Measurements from ENCODE around the gene INPP5A.
A peak's percentile ranks its signal among the peaks of the same experiment; 100 is the strongest.

INPP5A gene

DNA sequence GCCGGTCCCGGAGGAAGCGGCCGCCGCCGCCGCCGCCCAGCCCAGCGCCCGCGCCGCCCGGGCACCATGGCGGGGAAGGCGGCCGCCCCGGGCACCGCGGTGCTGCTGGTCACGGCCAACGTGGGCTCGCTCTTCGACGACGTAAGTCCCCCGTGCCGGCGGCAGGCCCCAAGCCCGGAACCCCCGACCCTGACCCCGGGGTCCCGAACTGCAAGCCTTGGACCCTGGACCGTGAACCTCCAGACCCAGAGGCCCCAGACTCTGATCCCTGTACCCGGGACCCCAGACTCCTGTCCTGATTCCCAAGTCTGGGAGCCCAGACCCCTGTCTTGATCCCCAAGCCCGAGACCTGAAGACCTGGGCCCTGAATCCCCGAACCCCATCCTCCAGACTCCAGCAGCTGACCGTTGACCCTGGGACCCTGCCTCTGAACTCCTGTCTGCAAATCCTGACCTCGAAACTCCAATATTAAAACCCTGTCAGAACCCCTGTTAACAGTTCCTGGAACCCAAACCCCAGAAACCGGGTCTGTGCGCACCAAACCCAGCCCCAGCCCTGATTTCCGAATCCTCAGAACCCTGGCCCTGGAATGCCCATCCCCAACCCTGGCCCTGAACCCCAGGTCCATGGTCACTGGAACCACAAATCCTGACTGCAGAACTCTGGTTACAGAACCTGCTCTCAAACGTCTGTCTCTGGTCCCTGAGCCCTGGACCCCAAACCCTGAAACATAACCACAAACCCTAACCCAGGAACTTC is 623 bp downstream of the INPP5A start:
- Histone ChIP-seq H3K23ac (ENCODE audit: low read length) (peak overlapping the region; percentile 80), H3K79me1 (ENCODE audit: low read length) (peaks cover 7% of the 10 kb centered on the region), H3K18ac (ENCODE audit: low read length) (peak overlapping the region; percentile 84), H3K79me2 (ENCODE audit: control insufficient read depth, insufficient read depth, low read length) (no peaks in the 10 kb centered on the region), H2AK5ac (ENCODE audit: low read length) (no peak overlapping the region), H3K36me3 (ENCODE audit: control insufficient read depth, insufficient read depth, low read length) (no peaks in the 10 kb centered on the region), H2BK15ac (replicated peaks; ENCODE audit: low read depth) (no peak overlapping the region), H3K4me2 (ENCODE audit: low read length) (peak overlapping the region; percentile 49), H3K27me3 (ENCODE audit: insufficient read depth, low read length, poor library complexity) (no peaks in the 10 kb centered on the region), H3K4me3 (ENCODE audit: low read length) (peak overlapping the region; percentile 55), H4K8ac (ENCODE audit: low read depth, low read length) (no peak overlapping the region), H3K27ac (ENCODE audit: low read depth, low read length) (no peak overlapping the region), H3K9ac (ENCODE audit: low read length) (peak overlapping the region; percentile 83), H3K4me1 (ENCODE audit: control insufficient read depth, low read depth, low read length) (peaks cover 3% of the 10 kb centered on the region), H2BK120ac (ENCODE audit: low read depth, low read length) (no peak overlapping the region), H4K5ac (ENCODE audit: low read length) (no peak overlapping the region), H3K4ac (ENCODE audit: low read depth, low read length) (peak overlapping the region; percentile 43), H2BK5ac (ENCODE audit: low read length) (no peak overlapping the region), H3K56ac (ENCODE audit: low read length) (peak overlapping the region; percentile 85)
- DNase-seq: no peak
- WGBS (ENCODE audit: extremely low coverage, insufficient coverage, low lambda C conversion rate): no CpG with 5 or more reads among the region's 42 CpGs

GRCh38 chr10:132538790-132539421 is 1.3 kb downstream of the INPP5A start:
- Histone ChIP-seq H2BK5ac (ENCODE audit: low read length) (no peak overlapping the region), H2AK5ac (ENCODE audit: low read length) (no peak overlapping the region), H3K56ac (ENCODE audit: low read length) (peak overlapping the region; percentile 85), H3K4me1 (ENCODE audit: control insufficient read depth, low read depth, low read length) (peaks cover 3% of the 10 kb centered on the region), H3K79me1 (ENCODE audit: low read length) (peaks cover 7% of the 10 kb centered on the region), H2BK15ac (replicated peaks; ENCODE audit: low read depth) (no peak overlapping the region), H4K8ac (ENCODE audit: low read depth, low read length) (no peak overlapping the region), H3K27me3 (ENCODE audit: insufficient read depth, low read length, poor library complexity) (no peaks in the 10 kb centered on the region), H3K23ac (ENCODE audit: low read length) (peak overlapping the region; percentile 80), H2BK120ac (ENCODE audit: low read depth, low read length) (no peak overlapping the region), H3K9ac (ENCODE audit: low read length) (peak overlapping the region; percentile 83), H3K36me3 (ENCODE audit: control insufficient read depth, insufficient read depth, low read length) (no peaks in the 10 kb centered on the region), H4K5ac (ENCODE audit: low read length) (no peak overlapping the region), H3K79me2 (ENCODE audit: control insufficient read depth, insufficient read depth, low read length) (peaks cover 1% of the 10 kb centered on the region), H3K27ac (ENCODE audit: low read depth, low read length) (no peak overlapping the region), H3K4ac (ENCODE audit: low read depth, low read length) (no peak overlapping the region), H3K4me2 (ENCODE audit: low read length) (peak overlapping the region; percentile 49), H3K18ac (ENCODE audit: low read length) (no peak overlapping the region), H3K4me3 (ENCODE audit: low read length) (no peak overlapping the region)
- WGBS (ENCODE audit: extremely low coverage, insufficient coverage, low lambda C conversion rate): no CpG with 5 or more reads among the region's 2 CpGs
- no peak for DNase-seq

GRCh38 chr10:132539431-132539839 is 1.8 kb downstream of the INPP5A start:
- H2AK5ac ChIP-seq (ENCODE audit: low read length): no peak overlapping the region
- no peak overlapping the region for H2BK15ac ChIP-seq (replicated peaks; ENCODE audit: low read depth)
- no peak overlapping the region for H3K4ac ChIP-seq (ENCODE audit: low read depth, low read length)
- H2BK120ac ChIP-seq (ENCODE audit: low read depth, low read length): no peak overlapping the region
- H3K36me3 ChIP-seq (ENCODE audit: control insufficient read depth, insufficient read depth, low read length): no peaks in the 10 kb centered on the region
- H2BK5ac ChIP-seq (ENCODE audit: low read length): no peak overlapping the region
- H3K4me2 ChIP-seq (ENCODE audit: low read length): no peak overlapping the region
- no peak overlapping the region for H3K23ac ChIP-seq (ENCODE audit: low read length)
- H3K9ac ChIP-seq (ENCODE audit: low read length): no peak overlapping the region
- no peak for DNase-seq
- H3K4me1 ChIP-seq (ENCODE audit: control insufficient read depth, low read depth, low read length): peaks cover 3% of the 10 kb centered on the region
- no peak overlapping the region for H3K27ac ChIP-seq (ENCODE audit: low read depth, low read length)
- H4K8ac ChIP-seq (ENCODE audit: low read depth, low read length): no peak overlapping the region
- H3K56ac ChIP-seq (ENCODE audit: low read length): no peak overlapping the region
- no CpG with 5 or more reads among the region's 11 CpGs for WGBS (ENCODE audit: extremely low coverage, insufficient coverage, low lambda C conversion rate)
- H3K4me3 ChIP-seq (ENCODE audit: low read length): no peak overlapping the region
- peaks cover 9% of the 10 kb centered on the region for H3K79me1 ChIP-seq (ENCODE audit: low read length)
- H3K79me2 ChIP-seq (ENCODE audit: control insufficient read depth, insufficient read depth, low read length): peaks cover 1% of the 10 kb centered on the region
- no peaks in the 10 kb centered on the region for H3K27me3 ChIP-seq (ENCODE audit: insufficient read depth, low read length, poor library complexity)
- H4K5ac ChIP-seq (ENCODE audit: low read length): no peak overlapping the region
- no peak overlapping the region for H3K18ac ChIP-seq (ENCODE audit: low read length)

DNA sequence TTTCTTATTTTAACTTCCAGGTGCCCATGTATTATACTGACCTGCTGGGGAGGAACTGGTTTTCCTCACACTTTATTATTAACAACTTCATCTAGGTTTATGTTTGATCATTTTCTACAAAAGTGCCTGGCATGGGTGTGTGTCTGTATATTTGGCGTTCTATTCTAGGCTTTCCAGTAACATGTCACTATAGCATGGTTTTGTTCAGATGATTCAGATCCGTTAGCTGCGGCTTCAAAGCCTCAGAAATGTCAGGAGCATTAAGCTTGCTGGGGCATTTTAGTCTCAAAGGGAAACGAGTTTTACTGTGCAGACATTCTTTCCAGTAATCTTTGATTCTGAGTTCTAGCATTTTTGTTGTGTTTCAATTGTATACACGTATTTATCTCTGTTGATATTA is 2.3 kb downstream of the INPP5A start:
- Histone ChIP-seq H2BK5ac (ENCODE audit: low read length) (no peak overlapping the region), H3K4me2 (ENCODE audit: low read length) (no peak overlapping the region), H3K18ac (ENCODE audit: low read length) (no peak overlapping the region), H3K27ac (ENCODE audit: low read depth, low read length) (no peak overlapping the region), H3K4ac (ENCODE audit: low read depth, low read length) (no peak overlapping the region), H4K5ac (ENCODE audit: low read length) (no peak overlapping the region), H3K9ac (ENCODE audit: low read length) (no peak overlapping the region), H3K79me2 (ENCODE audit: control insufficient read depth, insufficient read depth, low read length) (peaks cover 1% of the 10 kb centered on the region), H3K23ac (ENCODE audit: low read length) (no peak overlapping the region), H3K36me3 (ENCODE audit: control insufficient read depth, insufficient read depth, low read length) (no peaks in the 10 kb centered on the region), H3K56ac (ENCODE audit: low read length) (no peak overlapping the region), H3K4me1 (ENCODE audit: control insufficient read depth, low read depth, low read length) (peaks cover 3% of the 10 kb centered on the region), H2BK15ac (replicated peaks; ENCODE audit: low read depth) (no peak overlapping the region), H4K8ac (ENCODE audit: low read depth, low read length) (no peak overlapping the region), H3K4me3 (ENCODE audit: low read length) (no peak overlapping the region), H2AK5ac (ENCODE audit: low read length) (no peak overlapping the region), H3K79me1 (ENCODE audit: low read length) (peaks cover 10% of the 10 kb centered on the region), H3K27me3 (ENCODE audit: insufficient read depth, low read length, poor library complexity) (no peaks in the 10 kb centered on the region), H2BK120ac (ENCODE audit: low read depth, low read length) (no peak overlapping the region)
- WGBS (ENCODE audit: extremely low coverage, insufficient coverage, low lambda C conversion rate): no CpG with 5 or more reads among the region's 5 CpGs
- DNase-seq: no peak

- no peak overlapping the region for H3K4me2 ChIP-seq (ENCODE audit: low read length)
- H3K18ac ChIP-seq (ENCODE audit: low read length): no peak overlapping the region
- H3K79me1 ChIP-seq (ENCODE audit: low read length): peaks cover 11% of the 10 kb centered on the region
- no peak overlapping the region for H3K23ac ChIP-seq (ENCODE audit: low read length)
- H3K4ac ChIP-seq (ENCODE audit: low read depth, low read length): no peak overlapping the region
- no peaks in the 10 kb centered on the region for H3K36me3 ChIP-seq (ENCODE audit: control insufficient read depth, insufficient read depth, low read length)
- no peaks in the 10 kb centered on the region for H3K27me3 ChIP-seq (ENCODE audit: insufficient read depth, low read length, poor library complexity)
- no CpG with 5 or more reads among the region's 12 CpGs for whole genome bisulfite sequencing (ENCODE audit: extremely low coverage, insufficient coverage, low lambda C conversion rate)
- H4K5ac ChIP-seq (ENCODE audit: low read length): no peak overlapping the region
- H3K4me1 ChIP-seq (ENCODE audit: control insufficient read depth, low read depth, low read length): peaks cover 3% of the 10 kb centered on the region
- peak overlapping the region; percentile 1 for H3K56ac ChIP-seq (ENCODE audit: low read length)
- no peak overlapping the region for H3K27ac ChIP-seq (ENCODE audit: low read depth, low read length)
- peak; percentile 22 for DNase-seq
- H2AK5ac ChIP-seq (ENCODE audit: low read length): no peak overlapping the region
- no peak overlapping the region for H3K9ac ChIP-seq (ENCODE audit: low read length)
- no peak overlapping the region for H2BK5ac ChIP-seq (ENCODE audit: low read length)
- no peak overlapping the region for H4K8ac ChIP-seq (ENCODE audit: low read depth, low read length)
- peaks cover 1% of the 10 kb centered on the region for H3K79me2 ChIP-seq (ENCODE audit: control insufficient read depth, insufficient read depth, low read length)
- no peak overlapping the region for H2BK120ac ChIP-seq (ENCODE audit: low read depth, low read length)
- no peak overlapping the region for H2BK15ac ChIP-seq (replicated peaks; ENCODE audit: low read depth)
- no peak overlapping the region for H3K4me3 ChIP-seq (ENCODE audit: low read length)
Observed at GRCh38 chr10:132540456-132540855, 2.9 kb downstream of the INPP5A start.

All from mesendoderm (in vitro differentiated cells).